ENCODE measurements around the gene FGF2.

DNA sequence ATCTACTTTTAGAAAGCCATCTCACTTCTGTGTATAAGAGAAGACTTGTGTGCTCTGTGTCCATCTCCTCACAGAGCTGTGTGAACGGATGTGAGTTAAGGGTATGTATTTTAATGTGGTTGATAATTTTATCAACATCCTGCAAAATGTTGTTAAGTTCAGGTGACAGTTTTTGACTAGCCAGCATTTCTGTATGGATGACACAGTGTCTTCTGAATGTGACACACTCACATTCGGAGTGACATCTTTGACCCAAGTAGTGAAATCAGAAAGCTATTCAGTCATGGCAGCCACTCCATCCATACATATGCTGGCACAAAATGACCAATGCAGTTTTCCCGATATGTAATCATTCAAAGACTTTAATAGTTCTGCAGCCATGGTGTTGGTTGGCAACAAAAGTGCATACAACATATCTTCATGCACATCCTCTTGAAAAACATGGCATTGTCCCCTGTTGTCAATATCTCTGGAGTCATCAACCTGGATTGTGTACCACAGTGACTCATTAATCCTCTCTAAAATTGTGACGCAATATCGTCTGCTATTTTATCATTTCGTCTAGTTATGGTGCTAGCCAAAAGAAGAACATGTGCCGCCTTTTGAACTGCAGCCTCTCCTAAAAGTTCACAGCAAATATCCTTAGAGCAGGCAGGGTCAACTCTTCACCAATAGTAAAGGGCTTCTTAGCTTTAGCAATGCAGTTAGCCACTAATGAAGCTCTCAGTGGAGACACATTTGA, 6.8 kb upstream of the FGF2 start:
- TF ChIP-seq, protein P1, sequence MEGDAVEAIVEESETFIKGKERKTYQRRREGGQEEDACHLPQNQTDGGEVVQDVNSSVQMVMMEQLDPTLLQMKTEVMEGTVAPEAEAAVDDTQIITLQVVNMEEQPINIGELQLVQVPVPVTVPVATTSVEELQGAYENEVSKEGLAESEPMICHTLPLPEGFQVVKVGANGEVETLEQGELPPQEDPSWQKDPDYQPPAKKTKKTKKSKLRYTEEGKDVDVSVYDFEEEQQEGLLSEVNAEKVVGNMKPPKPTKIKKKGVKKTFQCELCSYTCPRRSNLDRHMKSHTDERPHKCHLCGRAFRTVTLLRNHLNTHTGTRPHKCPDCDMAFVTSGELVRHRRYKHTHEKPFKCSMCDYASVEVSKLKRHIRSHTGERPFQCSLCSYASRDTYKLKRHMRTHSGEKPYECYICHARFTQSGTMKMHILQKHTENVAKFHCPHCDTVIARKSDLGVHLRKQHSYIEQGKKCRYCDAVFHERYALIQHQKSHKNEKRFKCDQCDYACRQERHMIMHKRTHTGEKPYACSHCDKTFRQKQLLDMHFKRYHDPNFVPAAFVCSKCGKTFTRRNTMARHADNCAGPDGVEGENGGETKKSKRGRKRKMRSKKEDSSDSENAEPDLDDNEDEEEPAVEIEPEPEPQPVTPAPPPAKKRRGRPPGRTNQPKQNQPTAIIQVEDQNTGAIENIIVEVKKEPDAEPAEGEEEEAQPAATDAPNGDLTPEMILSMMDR (IDR thresholded peaks at IDR 0.05): no peak
- TF ChIP-seq EP300 (IDR thresholded peaks at IDR 0.05): no peak
- no peak for TF ChIP-seq POLR2AphosphoS5 (IDR thresholded peaks at IDR 0.05)
- no peak for TF ChIP-seq POLR2A (IDR thresholded peaks at IDR 0.05; ENCODE audit: low read depth)
